NT2/D1 (cell line): ENCODE results near the gene ACSS3.

Experiments used
- DNase-seq: peaks from one replicate; pipeline ENCODE4 v3.0.0-alpha.2; 2011; ENCODE audit warnings: low read depth, low spot score
- H3K27me3 ChIP-seq: 2 replicates; pipeline ENCODE4 v1.6.0; 2011; ENCODE audit warnings: mild to moderate bottlenecking; ENCODE audit not compliant: insufficient read length, insufficient read depth
- H3K36me3 ChIP-seq: 2 replicates; pipeline ENCODE4 v1.6.1; 2011; ENCODE audit warnings: mild to moderate bottlenecking, low read length, mixed read lengths; ENCODE audit not compliant: insufficient read depth, insufficient read length
- H3K4me1 ChIP-seq: 2 replicates; pipeline ENCODE4 v1.5.1; 2011; ENCODE audit not compliant: insufficient read depth, insufficient read length
- H3K4me3 ChIP-seq: 2 replicates; pipeline ENCODE4 v1.5.1; 2011; ENCODE audit warnings: low read depth; ENCODE audit not compliant: insufficient read length
- H3K9ac ChIP-seq: 2 replicates; pipeline ENCODE4 v1.6.0; 2011; ENCODE audit warnings: low read depth; ENCODE audit not compliant: insufficient read length
- H3K9me3 ChIP-seq: 2 replicates; pipeline ENCODE4 v1.5.1; 2011; ENCODE audit warnings: mild to moderate bottlenecking, low read length; ENCODE audit not compliant: insufficient read depth
- SUZ12 ChIP-seq: IDR thresholded peaks from 2 replicates; pipeline ENCODE4 v1.6.1; 2011; ENCODE audit not compliant: insufficient read length, insufficient read depth; ENCODE audit errors: extremely low read depth
- YY1 ChIP-seq: IDR thresholded peaks from 2 replicates; pipeline ENCODE4 v1.6.1; 2011; ENCODE audit not compliant: insufficient read length, insufficient read depth
- ZNF274 ChIP-seq: IDR thresholded peaks from 2 replicates; pipeline ENCODE4 v1.6.1; 2011; ENCODE audit warnings: mild to moderate bottlenecking, low read depth, low read length

Gene ACSS3

GRCh38 chr12:81296556-81297305, 218.9 kb downstream of the ACSS3 start:
- Histone ChIP-seq H3K9ac (no peak overlapping the region), H3K36me3 (no peaks in the 10 kb centered on the region), H3K4me1 (no peaks in the 10 kb centered on the region), H3K9me3 (no peaks in the 10 kb centered on the region), H3K27me3 (no peaks in the 10 kb centered on the region), H3K4me3 (no peak overlapping the region)
- TF ChIP-seq ZNF274 (no peak), YY1 (no peak), SUZ12 (no peak)
- DNase-seq, result no peak

- Histone ChIP-seq H3K4me1 (no peaks in the 10 kb centered on the region), H3K9me3 (no peaks in the 10 kb centered on the region)
Observed at GRCh38 chr12:81297601-81298000, 219.7 kb downstream of the ACSS3 start.

GRCh38 chr12:81300454-81300853, 222.6 kb downstream of the ACSS3 start:
- DNase-seq, result no peak
- Histone ChIP-seq H3K9ac (no peak overlapping the region), H3K4me3 (no peak overlapping the region), H3K36me3 (no peaks in the 10 kb centered on the region), H3K27me3 (no peaks in the 10 kb centered on the region), H3K9me3 (no peaks in the 10 kb centered on the region), H3K4me1 (no peaks in the 10 kb centered on the region)
- TF ChIP-seq ZNF274 (no peak), SUZ12 (no peak), YY1 (no peak)

More at GRCh38 chr12:81297601-81298000, 219.7 kb downstream of the ACSS3 start:
- TF ChIP-seq ZNF274 (no peak), YY1 (no peak), SUZ12 (no peak)
- Histone ChIP-seq H3K9ac (no peak overlapping the region), H3K36me3 (no peaks in the 10 kb centered on the region), H3K27me3 (no peaks in the 10 kb centered on the region), H3K4me3 (no peak overlapping the region)
- no peak for DNase-seq

- Histone ChIP-seq H3K9me3 (no peaks in the 10 kb centered on the region), H3K27me3 (no peaks in the 10 kb centered on the region), H3K9ac (no peak overlapping the region), H3K4me1 (no peaks in the 10 kb centered on the region), H3K4me3 (no peak overlapping the region), H3K36me3 (no peaks in the 10 kb centered on the region)
- DNase-seq, result no peak
- no peak for TF ChIP-seq ZNF274
- no peak for TF ChIP-seq YY1
- TF ChIP-seq SUZ12, result no peak
Observed at GRCh38 chr12:81303935-81304334, 226.1 kb downstream of the ACSS3 start.
